Hepatocyte (in vitro differentiated cells): ENCODE measurements around the gene ASF1B. TPM values are rescaled to one million over a fixed set of nuclear protein-coding genes. Genes with fewer than 3 reads are reported as not detected.

Experiments
- DNase-seq: peaks from one replicate; pipeline ENCODE4 v3.0.0-alpha.2; 2016; ENCODE audit warnings: low spot score
- H2AFZ ChIP-seq: fragments of 200-600 bp; sonication (generic); 2 replicates; pipeline ENCODE4 v1.6.0; 2016; ENCODE audit warnings: antibody characterized with exemption, mild to moderate bottlenecking
- H3K27ac ChIP-seq: fragments of 200-600 bp; sonication (generic); 2 replicates; pipeline ENCODE4 v1.5.1; 2016; ENCODE audit warnings: mild to moderate bottlenecking
- H3K27me3 ChIP-seq: fragments of 200-600 bp; sonication (generic); 2 replicates; pipeline ENCODE4 v1.6.1; 2016
- H3K36me3 ChIP-seq: fragments of 200-600 bp; sonication (generic); replicated peaks from 2 replicates; pipeline ENCODE4 v1.5.1; 2016; ENCODE audit warnings: low read depth; ENCODE audit not compliant: insufficient read depth
- H3K4me1 ChIP-seq: fragments of 200-600 bp; sonication (generic); 2 replicates; pipeline ENCODE4 v1.5.1; 2016; ENCODE audit warnings: mild to moderate bottlenecking, moderate library complexity; ENCODE audit not compliant: insufficient read depth
- H3K4me2 ChIP-seq: fragments of 200-600 bp; sonication (generic); 2 replicates; pipeline ENCODE4 v1.6.0; 2016
- H3K4me3 ChIP-seq: fragments of 200-600 bp; sonication (generic); 2 replicates; pipeline ENCODE4 v1.5.1; 2016; ENCODE audit warnings: mild to moderate bottlenecking
- H3K79me2 ChIP-seq: fragments of 200-600 bp; sonication (generic); 2 replicates; pipeline ENCODE4 v1.6.0; 2017; ENCODE audit warnings: mild to moderate bottlenecking
- H3K9me2 ChIP-seq: fragments of 200-600 bp; sonication (generic); replicated peaks from 2 replicates; pipeline ENCODE4 v1.6.0; 2017; ENCODE audit warnings: mild to moderate bottlenecking; ENCODE audit not compliant: insufficient read depth
- H3K9me3 ChIP-seq: fragments of 200-600 bp; sonication (generic); 2 replicates; pipeline ENCODE4 v1.5.1; 2016; ENCODE audit warnings: low read depth, mild to moderate bottlenecking
- H4K20me1 ChIP-seq: fragments of 200-600 bp; sonication (generic); 2 replicates; pipeline ENCODE4 v1.6.0; 2016; ENCODE audit warnings: mild to moderate bottlenecking; ENCODE audit not compliant: insufficient read depth, poor library complexity, severe bottlenecking
- EZH2 ChIP-seq: fragments of 200-600 bp; sonication (generic); IDR thresholded peaks from 2 replicates; pipeline ENCODE4 v1.6.1; 2016; ENCODE audit warnings: antibody characterized with exemption, mild to moderate bottlenecking, borderline replicate concordance
- EZH2phosphoT487 ChIP-seq: fragments of 200-600 bp; sonication (generic); IDR thresholded peaks from one replicate; pipeline ENCODE4 v1.6.1; 2018; ENCODE audit warnings: antibody characterized with exemption, mild to moderate bottlenecking, low read depth, moderate library complexity; ENCODE audit not compliant: unreplicated experiment, severe bottlenecking
- WGBS: methylation state at CpG from one replicate; pipeline ENCODE4 v1.1.6; 2016; ENCODE audit warnings: low lambda C conversion rate; ENCODE audit errors: missing lambda C conversion rate; 5-methylcytosine and 5-hydroxymethylcytosine counted together
- polyA plus RNA-seq: library from polyadenylated mRNA; unstranded; fragments of >200 nt; fragmentation: Nextera tagmentation; extraction: Ambion mirVana; gene quantifications from 2 replicates; pipeline ENCODE4 v1.2.1, GENCODE V29; 2016
- total RNA-seq: library from RNA; depleted of rRNA; stranded (reverse); fragments of >200 nt; gene quantifications from 2 replicates; pipeline ENCODE4 v1.2.3, GENCODE V29; 2014
- TF ChIP-seq, protein P1 (sequence below): fragments of 200-600 bp; sonication (generic); IDR thresholded peaks from 2 replicates; pipeline ENCODE4 v1.5.1; 2016; ENCODE audit warnings: antibody characterized with exemption, mild to moderate bottlenecking; ENCODE audit not compliant: poor library complexity

Gene ASF1B
- total and polyA plus RNA-seq, 2 experiments from 2014 or later, result 5.1 to 12.4 TPM

DNA sequence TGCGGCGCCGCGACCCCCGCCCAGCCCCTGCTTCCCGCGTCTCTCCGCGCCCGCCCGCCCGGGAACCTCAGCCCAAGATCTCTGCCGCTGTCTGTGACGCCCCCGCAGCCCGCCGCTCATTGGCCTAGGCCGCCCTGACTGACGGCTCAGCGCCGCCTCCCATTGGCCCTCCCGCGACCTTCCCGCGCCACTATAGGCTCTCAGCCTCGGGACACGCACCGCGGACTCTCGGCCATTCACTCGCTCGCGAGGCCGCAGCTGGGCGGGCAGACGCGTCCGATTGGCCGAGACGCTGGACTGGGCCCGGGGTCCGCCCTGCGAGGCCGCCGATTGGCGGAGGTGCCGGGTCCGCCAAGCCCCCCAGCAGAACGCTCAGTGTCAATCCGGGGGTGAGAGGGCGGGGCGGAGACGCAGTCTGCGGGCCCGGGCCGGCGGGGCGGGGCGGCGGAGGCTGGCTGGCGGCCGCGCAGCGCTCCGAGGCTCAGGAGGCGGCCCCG, 18.7 kb downstream of the ASF1B start, which contains the start of gene PRKACA:
Gene PRKACA (minus strand): TSS at position 95 of the 497 bp plus-strand sequence. CDS start 215 bp downstream, outside the sequence.
- no peaks in the 10 kb centered on the region for H3K27me3 ChIP-seq
- H3K9me2 ChIP-seq, result no peaks in the 10 kb centered on the region
- H3K4me2 ChIP-seq, result peak within 1 kb of the TSS; percentile 98
- H3K4me3 ChIP-seq, result peak within 1 kb of the TSS; percentile 96
- peaks cover 4% of the 10 kb centered on the region for H4K20me1 ChIP-seq
- H3K4me1 ChIP-seq, result peaks cover 19% of the 10 kb centered on the region
- H3K79me2 ChIP-seq, result peaks cover 45% of the 10 kb centered on the region
- H3K9me3 ChIP-seq, result no peaks in the 10 kb centered on the region
- TF ChIP-seq, protein P1, sequence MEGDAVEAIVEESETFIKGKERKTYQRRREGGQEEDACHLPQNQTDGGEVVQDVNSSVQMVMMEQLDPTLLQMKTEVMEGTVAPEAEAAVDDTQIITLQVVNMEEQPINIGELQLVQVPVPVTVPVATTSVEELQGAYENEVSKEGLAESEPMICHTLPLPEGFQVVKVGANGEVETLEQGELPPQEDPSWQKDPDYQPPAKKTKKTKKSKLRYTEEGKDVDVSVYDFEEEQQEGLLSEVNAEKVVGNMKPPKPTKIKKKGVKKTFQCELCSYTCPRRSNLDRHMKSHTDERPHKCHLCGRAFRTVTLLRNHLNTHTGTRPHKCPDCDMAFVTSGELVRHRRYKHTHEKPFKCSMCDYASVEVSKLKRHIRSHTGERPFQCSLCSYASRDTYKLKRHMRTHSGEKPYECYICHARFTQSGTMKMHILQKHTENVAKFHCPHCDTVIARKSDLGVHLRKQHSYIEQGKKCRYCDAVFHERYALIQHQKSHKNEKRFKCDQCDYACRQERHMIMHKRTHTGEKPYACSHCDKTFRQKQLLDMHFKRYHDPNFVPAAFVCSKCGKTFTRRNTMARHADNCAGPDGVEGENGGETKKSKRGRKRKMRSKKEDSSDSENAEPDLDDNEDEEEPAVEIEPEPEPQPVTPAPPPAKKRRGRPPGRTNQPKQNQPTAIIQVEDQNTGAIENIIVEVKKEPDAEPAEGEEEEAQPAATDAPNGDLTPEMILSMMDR, result no peak
- TF ChIP-seq EZH2phosphoT487, result no peak
- TF ChIP-seq EZH2, result no peak
- H3K36me3 ChIP-seq, result no peaks in the 10 kb centered on the region
- DNase-seq, result peak; percentile 99
- H3K27ac ChIP-seq, result peak within 1 kb of the TSS; percentile 99
- peak within 1 kb of the TSS; percentile 51 for H2AFZ ChIP-seq
- 2% methylated on average over 30 of the region's 67 CpGs for WGBS

DNA sequence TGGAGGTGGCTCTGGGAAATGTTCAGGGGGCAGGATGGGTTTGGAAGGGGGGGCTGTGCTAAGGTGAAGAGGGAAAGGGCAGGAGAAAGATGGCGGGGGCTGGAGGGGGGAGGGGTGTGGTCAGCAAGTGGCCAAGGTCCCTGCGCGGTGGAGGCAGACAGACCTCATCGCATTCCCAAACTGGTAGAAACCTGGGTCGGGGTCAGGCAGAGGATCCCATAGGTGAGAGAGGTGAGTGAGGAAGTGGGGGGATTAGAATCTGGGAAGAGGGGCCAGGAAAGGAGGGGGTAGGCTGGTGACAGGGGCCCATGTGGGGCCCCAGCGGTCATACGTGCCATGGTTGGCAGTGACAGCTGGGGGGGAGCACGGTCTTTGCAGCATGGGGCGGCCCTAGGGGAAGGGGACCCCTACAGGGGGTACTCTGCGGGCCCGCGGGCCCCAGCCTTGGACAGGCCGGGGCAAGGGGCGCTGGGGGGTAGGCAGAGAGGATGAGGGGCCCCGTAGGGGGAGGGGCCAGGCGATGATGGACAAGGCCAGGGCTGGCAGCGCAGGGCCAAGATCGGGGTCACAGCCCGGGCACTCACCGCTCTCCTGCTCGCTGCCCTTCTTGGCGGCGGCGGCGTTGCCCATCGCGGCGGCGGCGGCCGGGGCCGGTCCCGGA, 19.3 kb downstream of the ASF1B start:
- peak overlapping the region; percentile 96 for H3K4me3 ChIP-seq
- peak overlapping the region; percentile 32 for H3K27ac ChIP-seq
- H3K4me2 ChIP-seq, result peak overlapping the region; percentile 98
- 2% methylated on average over 10 of the region's 33 CpGs for WGBS
- DNase-seq, result peak; percentile 42
- no peak overlapping the region for H2AFZ ChIP-seq
- TF ChIP-seq, protein P1, result no peak
- no peak for TF ChIP-seq EZH2phosphoT487
- no peak for TF ChIP-seq EZH2
- peaks cover 22% of the 10 kb centered on the region for H3K4me1 ChIP-seq
- H3K9me3 ChIP-seq, result no peaks in the 10 kb centered on the region
- peaks cover 5% of the 10 kb centered on the region for H4K20me1 ChIP-seq
- no peaks in the 10 kb centered on the region for H3K36me3 ChIP-seq
- H3K27me3 ChIP-seq, result no peaks in the 10 kb centered on the region
- H3K79me2 ChIP-seq, result peaks cover 48% of the 10 kb centered on the region
- no peaks in the 10 kb centered on the region for H3K9me2 ChIP-seq

DNA sequence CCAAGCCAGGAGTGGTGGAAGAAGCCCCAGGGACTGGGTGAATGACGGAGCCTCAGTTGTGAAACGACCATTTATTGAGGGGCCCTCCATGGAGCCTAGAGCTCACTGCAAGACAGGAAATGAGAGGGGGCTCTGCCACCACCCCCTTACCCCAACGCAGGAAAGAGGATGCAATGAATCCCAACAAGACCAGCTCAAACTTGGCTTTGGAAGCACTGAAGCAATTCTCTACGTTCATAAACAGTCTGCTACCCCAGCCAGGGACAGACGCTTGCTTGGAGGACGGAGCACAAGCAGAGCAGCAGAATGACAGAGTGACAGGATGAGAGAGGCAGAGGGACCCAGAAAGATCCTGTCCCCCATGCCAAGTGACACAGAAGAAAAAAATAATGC, 19.9 kb downstream of the ASF1B start:
- TF ChIP-seq EZH2 (no peak), EZH2phosphoT487 (no peak)
- TF ChIP-seq, protein P1, result no peak
- Histone ChIP-seq H3K4me2 (peak overlapping the region; percentile 98), H3K27me3 (no peaks in the 10 kb centered on the region), H3K36me3 (no peaks in the 10 kb centered on the region), H3K79me2 (peaks cover 51% of the 10 kb centered on the region), H3K4me3 (peak overlapping the region; percentile 96), H3K9me2 (no peaks in the 10 kb centered on the region), H4K20me1 (peaks cover 5% of the 10 kb centered on the region), H3K27ac (no peak overlapping the region), H3K9me3 (no peaks in the 10 kb centered on the region), H3K4me1 (peaks cover 22% of the 10 kb centered on the region), H2AFZ (no peak overlapping the region)
- no peak for DNase-seq
- WGBS, result 10% methylated on average over 6 of the region's 6 CpGs
